ENCODE measurements around the gene GTF2H3.

GTF2H3 gene

DNA sequence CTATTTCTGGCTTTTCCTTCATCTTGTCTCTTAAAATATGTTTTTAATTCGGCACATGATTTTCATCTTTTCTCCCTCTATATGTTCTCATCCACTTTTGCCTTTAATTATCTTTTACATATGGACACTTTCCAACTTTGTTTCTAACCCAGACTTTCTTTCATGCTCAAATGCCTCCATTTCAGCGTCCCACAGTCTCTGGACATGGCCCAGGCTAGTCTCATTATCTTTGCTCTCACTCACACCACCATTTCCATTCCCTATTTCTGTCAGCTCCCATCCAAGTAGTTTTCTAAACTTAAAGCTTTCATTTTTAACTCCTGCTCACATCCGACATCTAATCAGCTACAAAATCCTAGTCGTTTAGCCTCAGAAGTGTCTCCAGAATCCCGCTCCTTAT, 14.8 kb downstream of the GTF2H3 start:
- Mint-ChIP-seq H3K27me3 (ENCODE audit: low read depth) (no peaks in the 10 kb centered on the region), H3K9me3 (no peaks in the 10 kb centered on the region), H3K36me3 (ENCODE audit: low read depth) (peaks cover 47% of the 10 kb centered on the region), H3K4me1 (no peaks in the 10 kb centered on the region), H3K4me3 (no peak overlapping the region), H3K27ac (no peak overlapping the region)
- TF ChIP-seq, protein P1, sequence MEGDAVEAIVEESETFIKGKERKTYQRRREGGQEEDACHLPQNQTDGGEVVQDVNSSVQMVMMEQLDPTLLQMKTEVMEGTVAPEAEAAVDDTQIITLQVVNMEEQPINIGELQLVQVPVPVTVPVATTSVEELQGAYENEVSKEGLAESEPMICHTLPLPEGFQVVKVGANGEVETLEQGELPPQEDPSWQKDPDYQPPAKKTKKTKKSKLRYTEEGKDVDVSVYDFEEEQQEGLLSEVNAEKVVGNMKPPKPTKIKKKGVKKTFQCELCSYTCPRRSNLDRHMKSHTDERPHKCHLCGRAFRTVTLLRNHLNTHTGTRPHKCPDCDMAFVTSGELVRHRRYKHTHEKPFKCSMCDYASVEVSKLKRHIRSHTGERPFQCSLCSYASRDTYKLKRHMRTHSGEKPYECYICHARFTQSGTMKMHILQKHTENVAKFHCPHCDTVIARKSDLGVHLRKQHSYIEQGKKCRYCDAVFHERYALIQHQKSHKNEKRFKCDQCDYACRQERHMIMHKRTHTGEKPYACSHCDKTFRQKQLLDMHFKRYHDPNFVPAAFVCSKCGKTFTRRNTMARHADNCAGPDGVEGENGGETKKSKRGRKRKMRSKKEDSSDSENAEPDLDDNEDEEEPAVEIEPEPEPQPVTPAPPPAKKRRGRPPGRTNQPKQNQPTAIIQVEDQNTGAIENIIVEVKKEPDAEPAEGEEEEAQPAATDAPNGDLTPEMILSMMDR (IDR thresholded peaks at IDR 0.05; ENCODE audit: unreplicated experiment in 3 of 3), result no peak

DNA sequence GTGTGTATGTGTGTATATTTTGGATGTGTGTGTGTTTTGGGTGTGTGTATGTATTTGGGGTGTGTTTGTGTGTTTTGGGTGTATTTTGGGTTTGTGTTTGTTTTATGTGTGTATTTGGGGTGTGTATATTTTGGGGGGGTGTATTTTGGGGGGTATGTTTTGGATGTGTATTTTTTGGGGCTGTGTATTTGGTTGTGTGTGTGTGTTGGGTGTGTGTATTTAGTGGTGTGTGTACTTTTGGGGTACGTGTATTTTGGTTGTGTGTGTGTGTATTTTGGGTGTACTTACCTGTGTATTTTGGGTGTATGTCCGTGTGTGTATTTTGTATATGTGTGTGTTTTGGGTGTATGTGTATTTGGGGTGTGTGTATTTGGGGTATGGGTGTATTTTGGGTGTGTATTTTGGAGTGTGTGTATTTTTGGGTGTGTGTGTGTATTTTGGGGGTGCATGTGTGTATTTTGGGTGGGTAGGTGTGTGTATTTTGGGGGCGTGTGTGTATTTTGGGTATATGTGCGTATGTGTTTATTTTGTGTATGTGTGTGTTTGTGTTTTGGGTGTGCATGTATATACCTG, 20.6 kb downstream of the GTF2H3 start:
- Mint-ChIP-seq H3K36me3 (ENCODE audit: low read depth) (peaks cover 48% of the 10 kb centered on the region), H3K9me3 (no peaks in the 10 kb centered on the region), H3K4me3 (no peak overlapping the region), H3K27me3 (ENCODE audit: low read depth) (no peaks in the 10 kb centered on the region), H3K4me1 (no peaks in the 10 kb centered on the region), H3K27ac (no peak overlapping the region)
- TF ChIP-seq, protein P1 (IDR thresholded peaks at IDR 0.05; ENCODE audit: unreplicated experiment in 3 of 3), result no peak

DNA sequence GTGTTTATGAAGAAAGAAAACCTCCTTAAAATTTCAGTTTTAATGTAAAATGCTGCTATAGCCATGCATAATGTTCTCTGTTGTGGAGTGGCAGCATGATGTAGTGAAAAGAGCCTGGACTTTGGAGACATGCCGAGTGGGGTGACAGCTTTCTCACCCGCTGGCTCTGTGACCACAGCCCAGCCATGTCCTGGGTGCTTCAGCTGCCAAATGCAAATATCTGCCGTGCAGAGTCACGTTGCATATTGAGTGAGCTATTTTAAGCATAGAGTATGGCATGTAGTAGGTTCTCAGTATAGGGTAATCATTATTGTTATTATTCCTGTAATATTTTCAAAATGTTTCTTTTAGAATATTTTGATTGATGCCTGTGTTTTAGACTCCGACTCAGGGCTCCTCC, 21.8 kb downstream of the GTF2H3 start:
- Mint-ChIP-seq H3K4me3 (no peak overlapping the region), H3K4me1 (no peaks in the 10 kb centered on the region), H3K9me3 (no peaks in the 10 kb centered on the region)

DNA sequence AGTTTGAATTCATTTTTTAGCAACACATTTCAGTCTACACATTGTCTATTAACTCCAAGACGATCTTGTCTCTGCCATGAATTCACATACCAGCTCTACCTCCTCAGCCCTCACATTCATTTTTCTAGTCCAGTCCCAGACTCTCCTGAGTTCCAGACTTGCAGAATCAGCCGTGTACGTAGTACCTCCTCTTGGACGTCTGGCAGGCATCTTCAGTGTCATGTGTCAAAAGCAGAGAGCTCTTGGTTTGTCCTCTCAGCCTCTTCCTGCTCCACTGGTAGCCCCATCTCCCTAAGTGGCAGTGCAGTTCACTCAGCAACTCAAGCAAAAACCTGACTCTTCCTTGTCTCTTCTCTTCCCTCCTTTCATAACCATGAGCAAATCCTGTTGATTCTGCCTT, 22.8 kb downstream of the GTF2H3 start:
- Mint-ChIP-seq H3K36me3 (ENCODE audit: low read depth) (peaks cover 50% of the 10 kb centered on the region), H3K4me3 (no peak overlapping the region), H3K27me3 (ENCODE audit: low read depth) (no peaks in the 10 kb centered on the region), H3K27ac (no peak overlapping the region), H3K9me3 (no peaks in the 10 kb centered on the region), H3K4me1 (no peaks in the 10 kb centered on the region)
- TF ChIP-seq, protein P1 (IDR thresholded peaks at IDR 0.05; ENCODE audit: unreplicated experiment in 3 of 3), result no peak

More for the DNA sequence above, 21.8 kb downstream of the GTF2H3 start:
- peaks cover 52% of the 10 kb centered on the region for H3K36me3 Mint-ChIP-seq (ENCODE audit: low read depth)
- H3K27ac Mint-ChIP-seq, result no peak overlapping the region
- H3K27me3 Mint-ChIP-seq (ENCODE audit: low read depth), result no peaks in the 10 kb centered on the region
- TF ChIP-seq, protein P1 (IDR thresholded peaks at IDR 0.05; ENCODE audit: unreplicated experiment in 3 of 3), result no peak

DNA sequence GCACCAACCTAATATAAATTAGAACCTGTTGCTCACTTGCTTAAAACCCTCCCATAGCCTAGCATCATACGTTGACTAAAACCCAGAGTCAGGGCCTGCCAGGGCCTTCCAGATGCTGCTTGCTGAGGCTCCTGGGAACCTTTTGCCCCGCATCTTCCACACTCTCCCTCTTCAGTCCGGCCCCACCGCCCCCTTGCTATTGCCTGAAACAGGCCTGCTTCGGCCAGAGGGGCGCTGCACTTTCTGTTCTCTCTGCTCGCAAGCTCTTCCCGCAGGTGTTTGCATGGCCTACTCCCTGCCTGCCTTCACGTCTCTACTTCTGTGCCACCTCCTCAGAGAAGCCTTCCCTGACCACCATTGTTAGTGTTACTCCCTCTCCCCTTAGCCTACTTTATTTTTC, 23.6 kb downstream of the GTF2H3 start:
- Mint-ChIP-seq H3K36me3 (ENCODE audit: low read depth) (peaks cover 45% of the 10 kb centered on the region), H3K27me3 (ENCODE audit: low read depth) (no peaks in the 10 kb centered on the region), H3K4me1 (no peaks in the 10 kb centered on the region), H3K27ac (no peak overlapping the region), H3K9me3 (no peaks in the 10 kb centered on the region), H3K4me3 (no peak overlapping the region)
- TF ChIP-seq, protein P1 (IDR thresholded peaks at IDR 0.05; ENCODE audit: unreplicated experiment in 3 of 3), result no peak

DNA sequence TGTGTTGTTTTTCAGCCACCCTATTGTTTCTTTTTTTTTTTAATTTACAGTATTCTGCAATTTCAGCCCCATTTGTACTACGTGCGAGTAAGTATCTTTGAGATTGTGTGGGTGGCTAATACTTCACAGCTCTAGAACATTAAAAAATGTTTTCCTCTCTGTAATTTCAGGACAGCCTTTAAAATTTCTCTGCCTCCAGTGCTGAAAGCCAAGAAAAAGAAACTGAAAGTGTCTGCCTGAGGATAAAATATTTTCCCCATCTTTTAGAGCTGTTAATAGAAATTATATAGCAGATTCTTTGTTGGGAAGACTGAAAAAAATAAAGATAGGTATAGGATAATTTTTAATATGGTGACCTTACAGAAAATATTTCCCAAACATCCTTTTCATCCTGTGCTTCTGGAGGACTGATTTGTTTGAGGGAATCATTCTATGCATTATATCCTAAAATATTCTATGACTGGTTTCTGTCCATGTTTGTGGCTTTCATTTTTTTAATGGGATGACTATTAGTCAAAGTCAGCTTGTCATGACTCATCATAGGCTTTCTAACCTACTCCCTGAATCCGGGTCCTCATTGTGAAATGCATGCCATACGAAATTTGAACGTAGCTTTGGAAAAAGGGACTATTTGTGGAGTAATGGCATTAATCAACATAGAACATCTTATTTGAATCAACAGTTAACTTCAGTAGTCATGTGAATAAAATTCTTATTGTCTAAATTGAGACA, 26.5 kb downstream of the GTF2H3 start:
- TF ChIP-seq, protein P1 (IDR thresholded peaks at IDR 0.05; ENCODE audit: unreplicated experiment in 3 of 3), result no peak
- H3K9me3 Mint-ChIP-seq, result peaks cover 4% of the 10 kb centered on the region
- peaks cover 51% of the 10 kb centered on the region for H3K36me3 Mint-ChIP-seq (ENCODE audit: low read depth)
- H3K4me3 Mint-ChIP-seq, result no peak overlapping the region
- no peak overlapping the region for H3K27ac Mint-ChIP-seq
- no peaks in the 10 kb centered on the region for H3K4me1 Mint-ChIP-seq
- H3K27me3 Mint-ChIP-seq (ENCODE audit: low read depth), result no peaks in the 10 kb centered on the region

Measured in nephron (organoid).